Spleen (tissue), 11 donors: ENCODE results near the gene CSF2. TPM values are rescaled to one million over a fixed set of nuclear protein-coding genes. Genes with fewer than 3 reads are reported as not detected.

Experiments used
- DNase-seq: peaks from one replicate; pipeline ENCODE4 v3.0.0-alpha.2; 2020
- H3K27ac ChIP-seq, 8 donors: fragments of 200-600 bp; sonication (generic) in 7 of 8; 1 replicate in 4 of 8; 2 replicates in 4 of 8; pipeline versions ENCODE4 v1.5.0 to v1.8.0; 2016 to 2021; ENCODE audit warnings: inconsistent platforms in 4 of 8, mild to moderate bottlenecking in 4 of 8, moderate library complexity in 1 of 8
- H3K27me3 ChIP-seq, 7 donors: fragments of 200-600 bp; sonication (generic) in 6 of 7; replicated peaks in 1 of 7; 1 replicate in 4 of 7; 2 replicates in 3 of 7; pipeline versions ENCODE4 v1.5.0 to v1.8.0; 2016 to 2021; ENCODE audit warnings: inconsistent platforms in 3 of 7, mild to moderate bottlenecking in 1 of 7
- H3K36me3 ChIP-seq, 6 donors: fragments of 200-600 bp; sonication (generic) in 5 of 6; 1 replicate in 4 of 6; 2 replicates in 2 of 6; pipeline versions ENCODE4 v1.5.0 to v1.8.0; 2016 to 2021; ENCODE audit warnings: inconsistent platforms in 2 of 6
- H3K4me1 ChIP-seq, 6 donors: fragments of 200-600 bp; sonication (generic) in 5 of 6; 1 replicate in 3 of 6; 2 replicates in 3 of 6; pipeline versions ENCODE4 v1.5.0 to v1.8.0; 2016 to 2021; ENCODE audit warnings: inconsistent platforms in 3 of 6
- H3K4me3 ChIP-seq, 8 donors: fragments of 200-600 bp; sonication (generic) in 7 of 8; 1 replicate in 4 of 8; 2 replicates in 4 of 8; pipeline versions ENCODE4 v1.5.0 to v1.8.0; 2016 to 2021; ENCODE audit warnings: inconsistent platforms in 4 of 8, mild to moderate bottlenecking in 4 of 8, moderate library complexity in 2 of 8
- H3K9me3 ChIP-seq, 8 donors: fragments of 200-600 bp; sonication (generic) in 7 of 8; 1 replicate in 4 of 8; 2 replicates in 4 of 8; pipeline versions ENCODE4 v1.5.0 to v1.8.0; 2016 to 2021; ENCODE audit warnings: inconsistent platforms in 4 of 8
- CTCF ChIP-seq, 11 experiments: fragments of 200-600 bp in 7 of 11; fragments of 450-650 bp in 4 of 11; sonication (generic) in 4 of 11; IDR thresholded peaks in 8 of 11; conservative IDR thresholded peaks in 3 of 11; 1 replicate in 7 of 11; 2 replicates in 4 of 11; pipeline versions ENCODE4 v1.4.0 to v1.8.0; 2016 to 2021; ENCODE audit warnings: antibody characterized with exemption in 11 of 11, inconsistent platforms in 4 of 11, mild to moderate bottlenecking in 1 of 11
- POLR2A ChIP-seq, 3 donors: fragments of 450-650 bp; IDR thresholded peaks; one replicate each; pipeline ENCODE4 v1.5.1; 2017; ENCODE audit warnings: antibody characterized with exemption in 3 of 3, mild to moderate bottlenecking in 1 of 3
- POLR2AphosphoS5 ChIP-seq, 3 donors: sonication (generic); formaldehyde crosslinking; IDR thresholded peaks; one replicate each; pipeline ENCODE4 v1.5.1; 2017; ENCODE audit warnings: antibody characterized with exemption in 3 of 3
- WGBS, 5 donors: extraction: QIAGEN DNeasy Blood & Tissue Kit in 3 of 5; methylation state at CpG; one replicate each; pipeline versions ENCODE4 v1.1.5 to v1.1.7; 2013 to 2018; 5-methylcytosine and 5-hydroxymethylcytosine counted together
- intact Hi-C: fragments of 100-400 bp; cut with DNase I; formaldehyde crosslinking; loops from one replicate; pipeline ENCODE4 v1.15.0; 2023; ENCODE audit warnings: low total_unique reads
- polyA plus RNA-seq, 3 donors: library from polyadenylated mRNA; stranded (reverse); fragments of 200-250 nt; gene quantifications; one replicate each; pipeline ENCODE4 v1.2.1, GENCODE V29; 2013
- total RNA-seq, 7 donors: library from RNA; depleted of rRNA in 3 of 7; stranded (reverse); fragments of >200 nt in 3 of 7; fragmentation: NEBNext Ultra II Directional in 4 of 7; extraction: Animal tissue kit (Norgen Biotek cat#: 25700) in 4 of 7; gene quantifications; one replicate each; pipeline versions ENCODE4 v1.1.0 to v1.2.1, GENCODE V29; 2016 to 2021
- donor health status: healthy with polysubstance abuse.
- donor health status: DM: no; HTN: no; CAD: no; lungs with moderate emphysema.
- donor health status: DM: no; HTN: no; CAD: no.
- donor health status: Bipolar disorder and iron deficiency.
- donor health status: healthy.
- donor health status: DM: no; HTN: no; CAD: no.
- donor health status: DM: yes; HTN: yes; CAD: no.

Gene CSF2
- total and polyA plus RNA-seq, 10 donors = not detected

- H3K36me3 ChIP-seq = no peaks in the 10 kb centered on the region
- H3K9me3 ChIP-seq = no peaks in the 10 kb centered on the region
- TF ChIP-seq CTCF (IDR thresholded peaks at IDR 0.05 in 8 of 11, conservative IDR thresholded peaks at IDR 0.05 in 3 of 11) (no peak), POLR2A (IDR thresholded peaks at IDR 0.05) (no peak), POLR2AphosphoS5 (IDR thresholded peaks at IDR 0.05) (no peak)
- DNase-seq = no peak
- H3K4me1 ChIP-seq = peaks cover 0 to 5% (median 0%) of the 10 kb centered on the region in 6 donors
- no peak overlapping the region for H3K27ac ChIP-seq
- no peaks in the 10 kb centered on the region for H3K27me3 ChIP-seq
- intact Hi-C loops = no loop called here
- no peak overlapping the region for H3K4me3 ChIP-seq
- 78 to 92% (median 86%) methylated on average over 2 of the region's 2 CpGs for WGBS, 5 donors
Observed at GRCh38 chr5:132072528-132072927, 1.1 kb upstream of the CSF2 start.

- intact Hi-C loops = no loop called here
- WGBS, 5 donors = 81 to 97% (median 96%) methylated on average over 6 to 7 of the region's 7 CpGs
- Histone ChIP-seq H3K9me3 (no peaks in the 10 kb centered on the region), H3K4me3 (no peak overlapping the region), H3K36me3 (no peaks in the 10 kb centered on the region), H3K4me1 (peaks cover 0 to 5% (median 0%) of the 10 kb centered on the region in 6 donors), H3K27me3 (no peaks in the 10 kb centered on the region), H3K27ac (no peak overlapping the region)
- no peak for TF ChIP-seq POLR2AphosphoS5 (IDR thresholded peaks at IDR 0.05)
- no peak for TF ChIP-seq CTCF (IDR thresholded peaks at IDR 0.05 in 8 of 11, conservative IDR thresholded peaks at IDR 0.05 in 3 of 11)
- no peak for TF ChIP-seq POLR2A (IDR thresholded peaks at IDR 0.05)
- peak; percentile 47 for DNase-seq
Observed at GRCh38 chr5:132074091-132074771, 642 bp downstream of the CSF2 start.

GRCh38 chr5:132074772-132075718, 1.5 kb downstream of the CSF2 start:
- Histone ChIP-seq H3K4me3 (no peak overlapping the region), H3K4me1 (peaks cover 0 to 5% (median 0%) of the 10 kb centered on the region in 6 donors), H3K36me3 (no peaks in the 10 kb centered on the region), H3K9me3 (no peaks in the 10 kb centered on the region), H3K27me3 (no peaks in the 10 kb centered on the region), H3K27ac (no peak overlapping the region)
- no peak for DNase-seq
- TF ChIP-seq POLR2AphosphoS5 (IDR thresholded peaks at IDR 0.05) (no peak), POLR2A (IDR thresholded peaks at IDR 0.05) (no peak), CTCF (IDR thresholded peaks at IDR 0.05 in 8 of 11, conservative IDR thresholded peaks at IDR 0.05 in 3 of 11) (no peak)
- 68 to 84% (median 82%) methylated on average over 15 to 16 of the region's 16 CpGs for WGBS, 5 donors
- intact Hi-C loops = no loop called here

- Histone ChIP-seq H3K27ac (no peak overlapping the region), H3K9me3 (no peaks in the 10 kb centered on the region), H3K27me3 (no peaks in the 10 kb centered on the region), H3K36me3 (no peaks in the 10 kb centered on the region), H3K4me3 (no peak overlapping the region), H3K4me1 (peaks cover 0 to 5% (median 0%) of the 10 kb centered on the region in 6 donors)
- DNase-seq = no peak
- TF ChIP-seq CTCF (IDR thresholded peaks at IDR 0.05 in 8 of 11, conservative IDR thresholded peaks at IDR 0.05 in 3 of 11) (no peak), POLR2A (IDR thresholded peaks at IDR 0.05) (no peak), POLR2AphosphoS5 (IDR thresholded peaks at IDR 0.05) (no peak)
- intact Hi-C loops = no loop called here
- 93 to 100% (median 98%) methylated on average over 2 of the region's 2 CpGs for whole genome bisulfite sequencing, 5 donors
Observed at GRCh38 chr5:132075719-132076077, 2.1 kb downstream of the CSF2 start.
